MM.1S (cell line): ENCODE results near the gene MTNR1B.

Source experiments
- CTCF ChIP-seq: fragments of 300-600 bp; sonication (generic); IDR thresholded peaks from 2 replicates; pipeline ENCODE4 v1.5.1; 2016; ENCODE audit warnings: antibody characterized with exemption, low read length, mixed read lengths
- EZH2 ChIP-seq: fragments of 300-600 bp; sonication (generic); optimal IDR thresholded peaks from 2 replicates; pipeline ENCODE3; 2017; ENCODE audit warnings: low read depth, mild to moderate bottlenecking, antibody characterized with exemption, low read length, mixed read lengths
- EZH2phosphoT487 ChIP-seq: fragments of 300-600 bp; sonication (generic); IDR thresholded peaks from 2 replicates; pipeline ENCODE4 v1.6.1; 2018; ENCODE audit warnings: antibody characterized with exemption, low read length

- TF ChIP-seq EZH2 (no peak), CTCF (no peak), EZH2phosphoT487 (no peak)
Measured at GRCh38 chr11:92948116-92948515, 21.3 kb upstream of the MTNR1B start.
